ENCODE data around the gene UBE2H. TPM values are rescaled to one million over a fixed set of nuclear protein-coding genes. Genes with fewer than 3 reads are reported as not detected.

UBE2H gene
- total RNA-seq, 2 donors from 2014 or later, result 72.6 to 81.8 TPM

GRCh38 chr7:129874722-129875121, 78.0 kb downstream of the UBE2H start:
- Histone ChIP-seq H3K27me3 (no peaks in the 10 kb centered on the region), H3K4me1 (peaks cover 0 to 42% of the 10 kb centered on the region in 2 donors)

GRCh38 chr7:129872054-129872453, 80.7 kb downstream of the UBE2H start:
- Histone ChIP-seq H3K27me3 (no peaks in the 10 kb centered on the region), H3K27ac (no peak overlapping the region), H3K36me3 (no peaks in the 10 kb centered on the region), H3K4me3 (no peak overlapping the region), H3K9me3 (no peaks in the 10 kb centered on the region), H3K4me1 (peaks cover 0 to 38% of the 10 kb centered on the region in 2 donors)
- TF ChIP-seq CTCF (IDR thresholded peaks at IDR 0.05), result no peak
- DNase-seq (ENCODE audit: low spot score), result no peak

More at GRCh38 chr7:129874722-129875121, 78.0 kb downstream of the UBE2H start:
- DNase-seq (ENCODE audit: low spot score), result no peak
- TF ChIP-seq CTCF (IDR thresholded peaks at IDR 0.05), result no peak
- H3K36me3 ChIP-seq, result no peaks in the 10 kb centered on the region
- H3K4me3 ChIP-seq, result no peak overlapping the region
- H3K9me3 ChIP-seq, result no peaks in the 10 kb centered on the region
- peak overlapping the region in 1 of 2 donors; percentile 55 for H3K27ac ChIP-seq

- no peaks in the 10 kb centered on the region for H3K27me3 ChIP-seq
- H3K9me3 ChIP-seq, result no peaks in the 10 kb centered on the region
- peaks cover 0 to 36% of the 10 kb centered on the region in 2 donors for H3K4me1 ChIP-seq
- DNase-seq (ENCODE audit: low spot score), result no peak
- TF ChIP-seq CTCF (IDR thresholded peaks at IDR 0.05), result no peak
- H3K4me3 ChIP-seq, result no peak overlapping the region
- no peak overlapping the region for H3K27ac ChIP-seq
- H3K36me3 ChIP-seq, result no peaks in the 10 kb centered on the region
Measured at GRCh38 chr7:129870668-129871067, 82.1 kb downstream of the UBE2H start.

GRCh38 chr7:129866251-129866650, 86.5 kb downstream of the UBE2H start:
- DNase-seq (ENCODE audit: low spot score), result no peak
- Histone ChIP-seq H3K27me3 (no peaks in the 10 kb centered on the region), H3K27ac (peak overlapping the region in 1 of 2 donors; percentile 87), H3K36me3 (no peaks in the 10 kb centered on the region), H3K9me3 (no peaks in the 10 kb centered on the region), H3K4me3 (no peak overlapping the region), H3K4me1 (peaks cover 0 to 64% of the 10 kb centered on the region in 2 donors)
- TF ChIP-seq CTCF (IDR thresholded peaks at IDR 0.05), result no peak

- Histone ChIP-seq H3K36me3 (no peaks in the 10 kb centered on the region), H3K27ac (peak overlapping the region in 1 of 2 donors; percentile 87), H3K4me1 (peaks cover 0 to 68% of the 10 kb centered on the region in 2 donors), H3K4me3 (no peak overlapping the region), H3K9me3 (no peaks in the 10 kb centered on the region), H3K27me3 (no peaks in the 10 kb centered on the region)
- TF ChIP-seq CTCF (IDR thresholded peaks at IDR 0.05), result no peak
- DNase-seq (ENCODE audit: low spot score), result no peak
Measured at GRCh38 chr7:129865925-129866201, 86.9 kb downstream of the UBE2H start.

All from right atrium auricular region (tissue), 2 donors.